ENCODE results near the gene SCAF11.

The SCAF11 gene

DNA sequence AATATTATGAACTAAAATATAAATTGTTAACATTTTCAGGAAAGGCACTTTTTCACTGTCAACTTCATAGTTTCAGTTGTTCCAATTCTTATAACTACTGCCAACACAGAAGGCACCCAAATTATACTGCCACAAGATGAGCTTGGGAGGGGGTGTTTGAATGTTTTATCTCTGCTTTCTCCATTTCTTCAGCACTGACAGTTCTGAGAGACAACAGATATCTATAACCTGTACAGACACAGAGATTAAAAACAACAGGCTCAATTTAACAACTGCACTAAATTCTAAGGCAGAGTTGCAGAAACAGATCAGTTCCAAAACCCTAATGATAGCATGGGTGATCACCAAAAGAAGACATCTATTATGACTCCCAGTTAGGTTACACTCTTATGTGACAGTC lies 12.8 kb downstream of the SCAF11 start:
- no peak for DNase-seq

DNA sequence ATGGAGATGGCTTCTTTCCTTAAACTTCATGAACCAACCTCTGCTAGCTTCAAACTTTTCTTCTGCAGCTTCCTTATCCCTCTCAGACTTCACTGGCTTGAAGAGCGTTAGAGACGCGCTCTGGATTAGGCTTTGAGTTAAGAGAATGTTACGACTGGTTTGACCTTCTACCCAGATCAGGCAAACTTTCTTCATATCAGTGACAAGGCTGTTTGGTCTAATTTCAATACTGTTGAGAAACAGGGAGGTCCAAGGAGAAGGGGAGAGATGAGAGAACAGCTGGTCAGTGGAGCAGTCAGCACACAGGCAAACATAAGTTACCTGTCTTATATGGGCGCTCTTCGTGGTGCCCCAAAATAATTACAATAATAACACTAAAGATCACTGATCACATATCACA lies 14.9 kb downstream of the SCAF11 start:
- DNase-seq, result no peak

DNA sequence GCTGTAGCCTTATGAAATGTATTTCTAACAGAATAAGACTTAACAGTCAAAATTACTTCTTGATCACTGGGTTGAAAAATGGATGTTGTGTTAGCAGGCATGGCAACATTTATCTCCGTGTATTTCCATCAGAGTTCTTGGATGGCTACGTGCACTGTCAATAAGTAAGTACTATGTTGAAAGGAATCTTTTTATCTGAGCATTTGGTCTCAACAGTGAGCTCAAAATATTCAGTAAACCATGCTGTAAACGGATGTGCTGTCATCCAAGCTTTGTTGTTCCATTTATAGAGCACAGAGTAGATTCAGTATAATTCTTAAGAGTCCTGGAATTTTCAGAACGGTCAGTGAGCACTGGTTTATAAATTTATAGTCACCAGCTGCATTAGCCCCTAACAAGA lies 15.5 kb downstream of the SCAF11 start:
- no peak for DNase-seq

DNA sequence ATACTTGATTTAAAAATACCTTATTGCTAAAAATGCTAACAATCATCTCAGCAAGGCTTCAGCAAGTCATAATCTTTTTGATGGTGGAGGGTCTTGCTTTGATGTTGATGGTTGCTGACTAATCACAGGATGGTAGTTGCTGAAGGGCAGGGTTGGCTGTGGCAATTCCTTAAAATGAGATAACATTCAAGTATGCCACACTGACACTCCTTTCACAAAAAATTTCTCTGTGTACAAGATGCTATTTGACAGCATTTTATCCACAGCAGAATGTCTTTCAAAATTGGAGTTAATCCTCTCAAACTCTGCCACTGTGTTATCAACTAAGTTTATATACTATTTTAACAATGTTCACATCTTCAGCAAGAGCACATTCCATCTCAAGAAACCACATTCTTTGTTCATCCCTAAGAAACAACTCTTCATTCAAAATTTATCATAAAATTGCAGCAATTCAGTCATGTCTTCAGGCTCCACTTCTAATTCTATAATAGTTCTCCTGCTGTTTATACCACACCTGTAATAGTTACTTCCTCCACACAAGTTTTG lies 16.1 kb downstream of the SCAF11 start:
- DNase-seq, result no peak

DNA sequence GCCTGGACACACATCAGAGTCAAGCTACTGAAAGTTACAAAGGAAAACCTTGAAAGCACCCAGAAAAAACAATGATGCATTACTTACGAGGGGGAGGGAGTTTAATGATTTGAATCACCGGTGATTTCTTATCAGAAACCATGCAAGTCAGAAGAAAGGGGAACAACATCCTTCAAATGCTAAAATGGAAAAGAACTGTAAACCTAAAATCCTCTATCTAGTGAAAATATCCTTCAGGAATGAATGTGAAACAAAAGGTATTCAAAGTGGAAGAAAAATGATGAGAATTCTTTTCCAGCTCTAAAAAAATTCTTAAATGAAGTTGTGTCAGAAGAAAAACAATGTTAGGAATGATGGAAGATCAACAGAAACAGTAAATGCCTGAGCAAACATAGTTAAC lies 16.8 kb downstream of the SCAF11 start:
- no peak for DNase-seq

DNA sequence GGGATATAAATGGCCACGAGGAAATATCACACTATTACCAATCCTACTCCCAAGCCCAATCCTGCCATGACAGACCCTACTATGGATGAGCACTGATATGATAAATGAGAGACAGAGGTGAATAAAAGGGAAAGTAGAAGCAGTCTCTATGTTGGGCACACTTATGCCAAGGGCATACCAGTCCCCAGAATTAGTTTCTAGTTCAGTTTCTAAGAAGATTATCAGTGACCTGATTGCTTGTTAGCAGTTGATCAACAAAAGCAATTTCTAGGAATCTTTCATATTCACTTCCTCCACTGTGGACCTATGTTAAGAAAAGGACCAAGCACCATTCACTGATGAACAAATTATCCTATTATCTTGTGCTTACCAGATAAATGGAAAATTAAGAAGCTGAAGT lies 20.0 kb downstream of the SCAF11 start:
- DNase-seq, result no peak

DNA sequence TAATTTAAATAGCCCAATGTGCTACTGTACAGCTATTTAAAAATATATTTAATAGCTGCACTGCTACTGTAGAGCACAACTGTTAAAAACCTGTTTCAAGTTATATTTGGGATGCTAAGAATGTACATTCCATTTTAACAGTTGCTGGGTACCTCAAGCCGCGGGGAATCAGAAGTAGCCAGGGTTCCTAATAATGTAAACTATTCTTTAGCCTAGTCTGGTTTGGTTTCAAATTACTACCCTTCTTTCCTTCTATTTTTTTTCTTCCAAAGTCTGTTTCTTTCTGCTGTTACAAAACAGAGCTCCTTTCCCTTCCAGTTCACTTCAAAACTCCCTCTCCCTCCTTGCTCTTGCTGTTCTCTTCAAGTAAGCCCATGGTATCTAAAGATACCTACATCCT lies 21.3 kb downstream of the SCAF11 start:
- DNase-seq, result no peak

DNA sequence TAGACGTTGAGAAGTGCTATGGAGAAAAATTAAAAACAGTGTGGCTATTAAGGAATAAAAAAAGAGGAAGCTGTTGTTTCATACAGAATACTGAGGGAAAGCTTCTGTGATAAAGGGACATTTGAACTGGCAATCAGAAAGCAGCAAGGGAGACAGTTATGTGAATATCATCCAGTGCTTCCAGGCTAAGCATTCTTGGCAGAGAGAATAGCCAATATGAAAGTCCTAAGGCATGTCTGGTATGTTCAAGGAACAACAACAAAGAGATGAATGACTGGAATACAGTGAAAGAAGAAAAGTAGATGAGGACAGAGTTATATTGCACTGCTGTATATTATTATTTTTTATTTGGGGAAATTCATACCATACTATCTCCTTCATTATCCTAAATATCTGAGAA lies 23.9 kb downstream of the SCAF11 start:
- DNase-seq, result no peak

DNA sequence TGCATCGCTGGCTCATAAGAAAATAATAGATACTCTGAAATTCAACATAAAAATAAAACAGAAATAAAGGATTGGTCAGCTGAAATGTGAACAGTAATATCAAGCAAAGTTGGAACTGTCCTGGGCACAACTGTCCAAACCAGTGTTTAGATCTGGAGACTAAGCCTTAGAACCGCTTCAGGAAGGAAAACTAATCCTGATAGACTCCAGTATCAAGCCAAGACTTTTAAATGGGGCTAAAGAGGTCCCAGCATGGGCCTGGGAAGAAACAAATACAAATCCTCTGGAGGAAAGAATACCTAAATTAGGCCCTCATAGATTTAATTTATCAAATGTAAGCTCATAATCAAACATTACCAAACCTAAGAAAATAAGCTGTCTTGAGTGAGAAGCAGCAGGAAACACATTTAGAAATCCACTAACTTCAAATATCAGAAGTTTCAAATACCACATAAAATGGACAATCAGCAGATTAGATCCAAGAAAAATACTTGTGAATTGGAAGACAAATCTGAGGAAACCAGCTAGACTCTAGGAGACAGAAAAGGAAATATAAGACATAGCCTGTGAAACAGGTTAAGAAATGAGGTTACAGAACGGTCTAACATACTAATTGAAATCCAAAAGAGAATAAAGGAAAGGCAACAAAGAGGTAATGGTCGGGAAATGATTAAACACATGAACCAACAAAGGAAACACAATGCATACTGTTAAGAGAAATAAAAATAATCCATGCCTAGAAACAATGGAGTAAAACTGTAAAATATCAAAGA lies 27.6 kb downstream of the SCAF11 start:
- no peak for DNase-seq

DNA sequence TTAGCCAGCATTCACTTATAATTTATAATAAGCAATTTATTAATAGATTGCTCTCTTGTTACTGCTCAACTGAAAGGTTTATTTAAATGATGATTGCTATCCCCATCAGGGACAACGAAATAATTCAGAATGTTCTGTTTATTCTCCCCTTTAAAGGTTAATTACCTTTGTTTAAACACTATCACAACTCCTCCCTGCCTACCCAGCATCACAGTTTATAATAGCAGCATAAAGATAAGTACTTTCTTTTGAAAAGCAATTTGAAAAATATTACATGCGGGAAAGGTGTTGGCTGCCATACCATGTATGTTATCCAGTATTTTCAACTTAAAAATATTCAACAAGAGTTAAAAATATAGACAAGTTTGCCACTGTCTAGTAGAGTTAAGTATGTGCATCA lies 30.6 kb downstream of the SCAF11 start:
- no peak for DNase-seq

DNA sequence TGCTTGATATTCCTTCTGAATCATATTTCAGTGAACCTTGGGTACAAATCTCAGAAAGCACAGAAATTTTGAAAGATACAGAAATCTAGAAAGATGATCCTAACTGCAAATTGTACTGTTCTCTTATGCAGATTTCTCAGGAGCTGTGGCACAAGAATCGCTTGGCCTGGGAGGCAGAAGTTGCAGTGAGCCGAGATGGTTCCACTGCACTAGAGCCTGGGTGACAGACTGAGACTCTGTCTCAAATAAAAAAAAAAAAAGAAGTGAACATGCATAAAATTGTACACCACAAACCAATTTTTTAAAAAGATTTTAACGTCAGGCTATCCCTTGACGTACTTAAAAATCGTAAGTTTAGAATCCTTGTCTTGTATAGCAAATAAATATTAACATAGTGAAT lies 31.3 kb downstream of the SCAF11 start:
- DNase-seq, result no peak

DNA sequence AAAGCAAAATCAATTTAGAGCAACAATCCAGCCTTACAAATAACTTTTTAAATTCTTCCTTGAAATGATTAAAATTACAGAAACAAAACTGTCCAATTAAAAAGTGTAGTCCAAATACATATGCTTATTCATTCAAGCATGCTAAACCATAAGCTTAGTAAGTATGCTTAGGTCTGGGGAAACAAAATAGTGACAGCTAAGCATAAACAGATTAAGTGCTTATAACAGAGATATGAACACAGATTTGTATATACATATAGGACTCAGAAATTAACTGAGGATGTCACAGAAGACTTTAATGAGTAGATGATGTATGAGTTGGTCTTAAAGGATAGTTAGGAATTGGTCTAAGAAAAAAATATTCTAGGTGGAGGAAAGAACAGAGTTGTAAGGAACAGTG lies 41.8 kb downstream of the SCAF11 start:
- no peak for DNase-seq

DNA sequence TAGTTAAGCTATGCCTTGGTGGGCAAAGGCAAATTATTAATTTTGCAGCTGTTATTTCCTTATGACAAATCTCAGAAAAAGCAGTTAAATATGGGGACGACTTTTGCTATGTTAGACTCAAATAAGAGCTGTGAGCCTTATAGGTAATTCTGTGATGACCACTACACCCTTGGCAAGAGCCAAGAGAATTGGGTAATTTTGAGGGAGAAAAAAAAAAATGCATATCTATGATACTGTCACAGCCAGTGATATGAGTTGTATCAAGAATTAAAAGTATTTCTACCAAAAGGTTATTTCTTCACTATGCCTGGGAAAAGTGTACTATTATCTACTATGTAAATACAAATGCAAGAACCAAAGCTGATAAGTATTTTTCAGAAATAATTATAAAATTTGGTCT lies 43.9 kb downstream of the SCAF11 start:
- no peak for DNase-seq

DNA sequence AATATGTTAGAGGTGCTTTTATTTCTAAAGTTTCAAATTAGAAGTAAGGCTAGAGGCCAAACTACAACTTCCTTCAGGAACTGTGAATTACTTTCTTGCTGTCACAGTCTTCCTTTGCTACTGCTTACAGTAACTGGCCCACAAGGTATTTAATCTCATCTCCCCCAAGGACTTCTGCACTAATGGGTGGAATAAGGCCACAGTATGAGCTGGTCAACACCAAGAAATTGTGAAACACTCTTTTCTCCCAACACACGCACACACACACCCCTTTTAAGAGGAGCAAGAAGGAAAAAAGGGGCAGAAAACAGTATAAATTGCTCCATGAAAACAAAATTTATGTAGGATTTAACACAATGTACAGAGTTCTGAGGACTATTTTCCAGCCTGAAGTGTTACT lies 45.6 kb downstream of the SCAF11 start:
- no peak for DNase-seq

DNA sequence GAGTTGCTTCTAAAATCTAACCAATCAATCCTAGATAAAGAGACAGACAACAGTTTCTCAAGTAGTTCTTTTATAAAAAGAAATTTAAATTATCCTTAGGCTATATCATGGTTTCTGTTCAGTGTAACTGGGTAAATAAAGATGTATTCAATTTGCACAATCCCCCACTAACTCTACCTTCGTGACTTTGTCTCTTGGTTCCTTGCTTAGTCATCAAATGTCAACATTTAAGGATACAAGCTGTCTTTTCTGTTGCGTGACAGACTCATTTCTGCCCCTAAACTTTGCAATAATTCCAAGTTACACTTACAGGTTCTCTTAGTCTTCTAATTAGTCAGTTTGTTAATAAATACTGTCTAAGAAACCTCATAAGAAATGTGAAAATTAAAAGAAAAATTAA lies 50.6 kb downstream of the SCAF11 start:
- no peak for DNase-seq

DNA sequence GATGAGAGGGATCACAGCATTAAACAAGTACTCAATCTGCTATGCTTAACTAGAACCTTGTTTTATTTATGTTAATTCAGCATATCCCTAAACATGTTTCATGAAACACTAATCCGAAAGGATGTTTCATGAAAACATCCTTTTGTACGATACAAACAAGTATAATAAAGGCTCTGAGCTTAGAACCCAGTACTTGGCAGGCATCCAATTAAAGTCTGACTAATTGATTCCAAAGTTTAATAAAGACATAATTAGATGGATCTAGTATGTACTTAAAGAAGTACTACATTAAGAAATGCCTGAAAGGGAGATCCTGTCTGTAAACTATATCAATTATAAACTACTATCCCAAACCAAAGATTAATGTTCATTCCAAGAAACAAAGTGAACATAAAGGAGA lies 51.8 kb downstream of the SCAF11 start:
- no peak for DNase-seq

DNA sequence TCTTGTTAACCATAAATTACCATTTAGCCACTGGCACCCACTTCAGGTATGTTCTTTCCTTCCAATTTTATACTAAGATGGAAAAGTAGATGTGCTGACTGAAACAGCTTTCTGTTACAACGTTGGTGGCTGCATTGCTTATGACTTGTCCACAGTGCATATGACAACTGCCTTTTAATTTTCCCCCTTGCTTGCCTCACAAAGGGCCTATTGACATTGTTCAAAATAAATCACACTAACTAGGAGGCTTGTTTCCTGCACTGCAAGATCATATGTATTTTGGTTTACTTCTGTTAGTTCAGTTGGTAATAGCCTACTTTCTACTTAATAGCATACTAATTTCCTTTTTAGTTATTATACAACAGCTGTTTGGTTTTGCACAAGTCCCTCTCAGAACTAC lies 55.4 kb downstream of the SCAF11 start:
- DNase-seq, result no peak

DNA sequence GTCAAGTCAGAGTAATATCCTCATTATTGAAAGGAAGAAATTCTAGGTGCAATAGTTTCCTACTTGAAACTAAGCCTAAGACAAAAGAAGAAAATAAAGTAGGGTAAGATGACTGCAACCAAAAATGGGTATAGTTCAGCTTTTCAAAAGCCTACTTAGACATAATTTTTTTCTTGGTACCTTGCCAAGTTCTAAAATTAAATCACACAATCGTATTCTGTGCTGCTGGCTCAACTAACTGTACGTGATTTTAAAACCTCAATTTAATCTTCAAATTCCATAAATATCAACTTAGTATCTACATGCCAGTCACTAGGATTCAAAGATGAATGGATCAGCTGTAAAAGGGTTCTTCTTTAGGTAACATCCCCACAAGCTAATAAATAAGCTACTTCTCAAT lies 56.9 kb downstream of the SCAF11 start:
- DNase-seq, result no peak

DNA sequence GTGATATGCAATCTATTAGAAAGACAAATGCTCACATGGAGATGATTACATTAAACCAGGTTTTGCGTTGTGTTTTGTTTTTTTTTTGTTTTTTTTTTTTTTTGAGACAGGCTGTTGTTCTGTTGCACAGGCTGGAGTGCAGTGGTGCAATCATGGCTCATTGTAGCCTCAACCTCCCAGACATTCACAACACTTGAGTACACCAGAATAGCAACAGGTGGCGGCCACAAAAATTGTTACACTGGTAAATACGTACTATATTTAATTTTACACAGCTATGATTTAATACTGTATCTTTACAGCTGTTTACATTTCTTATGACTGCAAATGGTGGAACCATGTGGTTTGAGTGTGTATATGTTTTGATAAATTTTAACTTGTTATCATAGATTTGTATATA lies 60.0 kb downstream of the SCAF11 start:
- DNase-seq, result no peak

DNA sequence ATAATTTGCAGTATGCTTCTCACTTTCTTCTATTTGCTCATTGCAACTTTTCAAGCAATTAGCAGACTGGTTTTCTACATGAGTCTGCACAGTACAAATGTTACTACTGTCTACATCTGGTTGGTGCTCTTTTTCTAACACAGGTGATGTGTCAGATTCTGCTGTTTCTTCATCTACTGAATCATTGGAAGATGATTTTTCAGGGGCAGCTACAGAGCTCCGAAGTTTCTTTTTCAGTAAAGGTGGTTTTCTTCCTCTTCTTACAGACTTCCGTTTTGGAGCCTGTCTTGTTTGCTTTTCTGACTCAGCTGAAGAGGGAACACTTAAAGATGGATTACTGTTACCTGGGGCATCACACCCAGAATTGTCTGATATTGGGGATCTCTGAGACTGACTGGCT lies 62.1 kb downstream of the SCAF11 start:
- no peak for DNase-seq

DNA sequence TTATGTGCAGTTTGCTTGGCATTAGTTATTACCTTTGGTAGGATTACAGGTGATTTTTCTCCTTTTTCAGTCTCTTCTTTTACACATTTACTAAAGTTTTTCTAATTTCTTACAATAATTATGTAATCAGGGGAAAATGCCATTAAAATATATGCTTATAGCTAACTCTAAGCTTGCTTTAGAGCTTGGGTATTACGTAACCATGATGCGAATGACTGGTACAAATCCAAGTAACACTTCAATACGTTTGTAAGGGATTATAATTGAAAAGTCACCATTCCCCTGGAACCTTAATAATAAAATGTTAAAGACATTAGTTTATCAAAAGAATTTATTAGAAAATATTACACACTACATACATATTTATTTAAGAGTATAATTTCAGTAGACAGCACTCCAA lies 71.6 kb downstream of the SCAF11 start:
- no peak for DNase-seq

DNA sequence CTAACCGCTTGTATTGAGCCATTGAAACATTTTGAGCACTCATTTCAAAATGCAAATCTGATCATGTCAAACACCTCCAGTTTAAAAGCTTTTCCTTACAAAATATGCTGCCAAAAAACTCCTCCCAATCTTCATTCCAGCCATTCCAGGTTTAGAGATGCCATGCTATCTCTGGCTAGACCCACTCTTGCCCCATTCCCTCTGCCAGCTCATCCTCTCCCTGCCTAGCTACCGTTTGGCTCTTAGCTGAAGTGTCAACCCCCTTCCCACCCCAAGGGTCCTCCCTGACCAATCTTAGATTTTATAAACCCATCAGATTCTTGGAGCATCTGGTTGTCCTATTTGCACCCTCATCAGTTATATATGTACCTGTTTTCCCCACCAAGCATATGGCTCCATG lies 75.0 kb downstream of the SCAF11 start:
- no peak for DNase-seq

DNA sequence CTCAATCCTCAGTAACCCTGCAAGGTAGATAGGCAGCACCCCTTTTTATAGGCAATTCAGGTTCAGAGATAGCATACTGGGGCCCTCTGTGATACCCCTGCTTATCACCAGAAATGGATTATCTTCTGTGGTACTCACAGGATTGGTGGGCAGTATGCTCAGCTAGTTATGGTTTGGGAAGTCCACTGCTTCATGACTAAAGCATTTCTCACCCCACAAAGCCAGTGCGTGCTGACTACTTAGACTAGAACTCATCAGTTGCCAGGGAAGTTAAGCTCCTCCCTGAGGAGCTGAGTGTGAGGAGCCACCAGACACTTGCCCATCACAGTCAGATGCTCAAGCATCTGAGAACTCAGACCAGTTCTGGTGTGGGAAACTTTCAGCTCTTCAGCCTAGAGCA lies 76.3 kb downstream of the SCAF11 start:
- DNase-seq, result no peak

DNA sequence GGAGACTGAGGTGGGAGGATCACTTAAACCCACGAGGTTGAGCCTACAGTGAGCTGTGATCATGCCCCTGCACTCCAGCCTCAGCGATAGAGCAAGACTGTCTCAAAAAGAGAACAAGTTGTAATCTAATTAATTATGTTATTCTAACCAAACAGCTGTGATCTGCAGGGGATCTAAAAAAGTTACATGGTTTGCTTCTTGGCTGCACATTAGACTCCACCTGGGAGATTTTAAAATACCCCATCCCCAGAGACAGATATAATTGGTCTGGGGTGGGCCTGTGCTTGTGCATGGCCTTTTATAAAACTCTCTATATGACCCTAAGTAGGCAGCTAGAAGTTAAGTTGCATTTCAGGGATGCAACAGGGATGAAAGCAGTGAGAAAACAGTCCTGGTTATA lies 76.7 kb downstream of the SCAF11 start:
- no peak for DNase-seq

DNA sequence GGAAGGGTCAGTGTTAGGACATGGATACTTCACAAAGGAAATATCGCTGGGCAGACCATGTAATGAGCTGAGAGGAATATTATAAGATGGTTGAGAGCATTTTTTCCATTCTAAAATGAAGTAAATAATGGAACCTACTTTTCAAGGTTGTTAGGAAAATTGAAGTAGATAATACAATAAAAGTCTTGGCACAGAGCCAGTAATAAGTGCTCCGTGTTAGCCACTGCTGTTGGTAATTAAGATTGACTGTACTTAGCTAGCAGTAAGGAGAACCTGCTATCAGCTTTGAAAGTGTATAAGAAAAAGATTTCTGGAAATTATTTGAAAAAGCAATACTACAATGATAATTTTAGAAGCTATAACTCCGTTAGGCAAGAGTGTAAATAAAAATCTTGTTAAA lies 77.6 kb downstream of the SCAF11 start:
- DNase-seq, result no peak

Measured in activated T-cell treated with anti-CD3 and anti-CD28 coated beads for 4 hours (primary cell).